Neural progenitor cell (in vitro differentiated cells): ENCODE results near the gene SCLT1.

Source experiments
- CTCF ChIP-seq: fragments of 200-600 bp; sonication (generic); IDR thresholded peaks from 2 replicates; pipeline ENCODE4 v1.5.1; 2017; ENCODE audit warnings: antibody characterized with exemption, mild to moderate bottlenecking
- EZH2 ChIP-seq: fragments of 200-600 bp; sonication (generic); IDR thresholded peaks from 2 replicates; pipeline ENCODE4 v1.6.1; 2017; ENCODE audit warnings: antibody characterized with exemption, mild to moderate bottlenecking, moderate library complexity

GRCh38 chr4:128957459-128957858, 135.9 kb downstream of the SCLT1 start:
- TF ChIP-seq CTCF: no peak
- no peak for TF ChIP-seq EZH2
